NCI-H1092 (cell line): ENCODE measurements around the gene RAC2.

Experiments
- DNase-seq: peaks from one replicate; lab custom pipeline; 2025; lab: John Stamatoyannopoulos, UW

The RAC2 gene

GRCh38 chr22:37221424-37222333 lies 22.4 kb downstream of the RAC2 start:
- no peak for DNase-seq

GRCh38 chr22:37220543-37220981 lies 23.5 kb downstream of the RAC2 start:
- DNase-seq, result no peak

DNA sequence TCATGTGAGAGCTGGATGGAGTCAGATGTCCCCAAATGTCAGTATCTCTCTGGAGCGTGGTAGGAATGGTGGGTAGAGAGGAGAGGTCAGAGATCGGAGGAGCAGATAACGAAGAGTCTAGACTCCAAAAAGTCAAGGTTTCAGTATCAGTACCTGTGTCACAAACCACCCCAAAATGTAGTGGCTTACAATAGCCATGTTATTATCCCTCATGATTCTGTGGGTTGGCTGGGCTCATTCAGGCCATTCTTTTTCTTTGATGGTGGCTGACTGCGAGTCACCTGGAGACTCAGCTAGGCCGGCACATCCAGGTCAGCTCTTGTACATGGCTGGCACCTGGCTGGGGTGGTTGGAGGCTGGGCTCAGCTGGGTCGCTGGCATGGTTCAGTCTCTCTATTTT lies 24.5 kb downstream of the RAC2 start:
- no peak for DNase-seq

- DNase-seq, result no peak
Measured at GRCh38 chr22:37218771-37219411, 25.2 kb downstream of the RAC2 start.

GRCh38 chr22:37218399-37218770 lies 25.7 kb downstream of the RAC2 start:
- no peak for DNase-seq

DNA sequence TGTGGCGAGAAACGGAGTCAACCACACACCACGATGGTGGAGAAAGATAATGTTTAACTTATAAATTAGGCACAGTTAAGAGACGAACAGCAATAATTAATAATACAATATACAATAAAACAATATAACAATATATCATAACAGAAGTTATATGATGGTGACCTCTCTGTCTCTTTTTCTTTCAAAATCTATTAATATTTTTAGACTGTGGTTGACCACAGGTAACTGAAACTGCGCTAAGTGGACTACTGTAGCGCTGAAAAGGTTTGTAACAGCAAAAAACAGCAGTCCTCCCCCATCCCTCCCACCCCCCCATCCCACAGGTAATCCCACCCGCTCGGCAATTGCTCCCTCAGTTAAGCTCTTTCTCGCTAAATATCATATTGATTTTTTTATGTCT lies 28.2 kb downstream of the RAC2 start:
- no peak for DNase-seq

GRCh38 chr22:37214731-37215030 lies 29.4 kb downstream of the RAC2 start:
- DNase-seq, result no peak

DNA sequence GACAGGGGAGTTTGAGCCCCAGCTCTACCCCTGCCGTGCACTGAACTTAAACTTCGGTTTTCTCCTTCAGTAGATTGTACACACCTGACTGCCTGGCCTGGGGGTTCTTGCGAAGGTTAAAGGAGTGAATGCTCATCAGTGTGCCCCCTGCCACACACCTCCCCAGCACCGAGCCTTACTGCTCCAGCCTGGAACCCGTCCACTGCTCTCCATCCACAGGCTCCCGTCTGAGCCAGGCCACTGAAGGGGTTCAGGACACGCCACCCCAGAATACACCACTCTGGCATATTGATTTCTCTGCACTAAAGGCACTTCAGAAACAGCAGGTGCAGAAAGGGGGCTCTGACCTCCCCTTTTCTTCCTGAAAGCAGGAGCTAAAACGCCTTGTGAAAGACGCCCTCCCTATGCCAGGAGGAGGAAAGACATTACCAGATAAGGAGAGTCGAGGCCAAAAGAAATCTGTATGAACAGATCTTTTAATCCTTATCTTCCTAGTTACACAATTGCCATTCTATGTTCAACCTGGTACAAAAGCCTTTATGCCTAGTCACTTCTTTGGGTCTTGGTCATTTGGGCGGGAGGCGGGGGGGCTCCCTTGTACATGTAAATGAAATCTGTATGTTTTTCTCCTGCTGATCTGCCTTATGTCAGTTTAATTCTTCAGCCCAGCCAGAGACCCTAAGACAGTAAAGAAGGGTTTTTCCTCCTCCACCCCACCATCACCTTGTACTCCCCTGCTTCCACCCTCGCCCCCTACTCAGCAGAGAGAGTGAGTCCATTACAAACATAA lies 29.9 kb downstream of the RAC2 start:
- no peak for DNase-seq

- DNase-seq, result no peak
Measured at GRCh38 chr22:37213218-37213855, 30.7 kb downstream of the RAC2 start.

- no peak for DNase-seq
Measured at GRCh38 chr22:37212174-37212906, 31.7 kb downstream of the RAC2 start, which contains the start of gene SSTR3. Gene SSTR3, minus strand, starts transcription at chr22:37212477. Its CDS starts 4,674 bp downstream, at chr22:37207803.

DNA sequence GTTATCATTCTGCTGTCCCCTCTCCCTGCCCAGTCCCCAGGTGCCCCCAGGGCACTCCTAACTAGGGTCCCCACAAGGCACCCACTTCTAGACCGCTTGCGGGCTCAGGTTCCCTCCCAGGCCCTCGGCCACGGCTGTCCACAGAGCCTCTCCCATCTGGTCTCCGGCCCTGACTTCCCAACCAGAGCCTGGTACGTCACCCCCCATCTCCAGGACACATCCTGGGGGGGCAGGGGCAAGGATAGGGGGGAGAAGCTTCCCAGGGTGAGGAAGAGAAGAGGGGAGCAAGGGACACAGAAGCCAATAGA lies 32.2 kb downstream of the RAC2 start:
- DNase-seq, result no peak

DNA sequence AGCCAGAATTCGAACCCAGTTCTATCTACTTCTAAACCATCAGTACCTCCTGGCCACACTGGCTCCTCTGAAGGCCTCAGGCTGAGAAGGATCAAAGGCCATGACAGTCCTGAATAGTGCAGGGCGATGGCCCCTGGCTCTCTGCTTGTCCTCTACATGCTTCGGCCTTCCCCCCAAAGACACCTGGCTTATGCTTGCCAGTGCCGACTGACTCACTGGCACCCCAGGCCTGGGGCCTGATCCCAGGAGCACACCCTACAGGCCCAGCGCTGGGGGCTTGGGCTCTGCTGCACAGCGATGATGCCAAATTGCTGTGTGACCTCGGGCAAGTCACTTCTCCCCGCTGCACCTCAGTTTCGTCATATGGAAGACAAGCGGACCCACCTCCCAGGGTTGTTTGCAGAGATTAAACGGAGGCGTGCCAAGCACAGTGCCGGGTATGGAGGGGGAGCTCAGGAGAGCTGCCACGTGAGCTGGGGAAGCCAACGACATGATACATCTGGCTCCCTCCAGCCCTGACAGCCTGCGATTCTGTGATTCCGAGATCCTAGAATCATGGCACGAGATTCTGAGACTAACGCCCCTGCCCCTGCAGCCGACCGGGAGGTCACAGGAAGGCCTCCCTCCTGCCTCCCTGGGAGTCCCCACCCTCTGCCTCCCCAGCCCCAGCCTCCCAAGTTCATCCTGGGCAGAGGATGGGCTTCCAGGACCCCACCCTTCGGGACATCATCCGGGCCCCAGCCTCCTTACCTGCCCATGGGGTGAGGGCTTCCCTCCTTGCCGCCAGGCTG lies 32.8 kb downstream of the RAC2 start:
- DNase-seq, result no peak

- no peak for DNase-seq
Measured at GRCh38 chr22:37210041-37210803, 33.8 kb downstream of the RAC2 start.

DNA sequence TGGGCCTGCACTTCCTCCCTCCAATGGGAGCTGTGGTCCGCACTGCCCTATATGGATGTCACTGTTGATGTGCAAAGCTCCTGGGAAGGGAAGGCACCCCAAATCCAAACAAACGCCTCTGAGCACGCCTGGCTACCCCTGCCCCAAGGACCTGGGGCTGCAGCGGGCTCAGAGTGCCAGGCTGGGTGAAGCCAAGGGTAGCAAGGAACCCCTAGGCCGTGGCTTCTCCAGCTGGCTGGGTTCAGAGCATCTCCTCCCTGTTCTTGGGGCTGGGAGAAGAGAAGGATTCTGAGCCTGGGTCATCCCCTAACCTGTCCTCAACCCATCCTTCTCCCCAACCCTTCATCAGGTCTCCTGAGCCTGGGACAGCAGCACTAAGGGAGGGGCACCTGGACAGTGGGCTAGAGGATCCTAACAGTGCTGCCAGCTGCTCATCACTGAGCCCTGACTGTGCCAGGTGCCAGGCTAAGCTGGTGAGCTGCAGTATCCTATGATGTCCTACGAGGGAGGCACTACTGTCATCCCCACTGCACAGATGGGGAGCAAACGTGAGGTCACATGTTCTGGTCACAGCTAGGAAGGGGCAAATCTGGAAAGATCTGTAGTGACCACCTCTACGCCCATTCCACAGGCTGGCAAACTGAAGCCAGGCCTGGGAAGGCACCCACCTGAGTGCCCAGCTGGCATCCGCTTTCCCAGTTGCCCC lies 34.8 kb downstream of the RAC2 start:
- no peak for DNase-seq

- DNase-seq, result no peak
Measured at GRCh38 chr22:37208401-37209139, 35.5 kb downstream of the RAC2 start.

- DNase-seq, result no peak
Measured at GRCh38 chr22:37207981-37208380, 36.1 kb downstream of the RAC2 start.

- no peak for DNase-seq
Measured at GRCh38 chr22:37206841-37207821, 36.9 kb downstream of the RAC2 start.
